HG03342 (cell line): ENCODE data around the gene SLC16A7.

Source experiments
- ATAC-seq: cut with Tn5 transposase; IDR thresholded peaks from one replicate; pipeline ENCODE4 v1.9.1; 2021; ENCODE audit warnings: mild to moderate bottlenecking, moderate library complexity; ENCODE audit not compliant: unreplicated experiment

The SLC16A7 gene

GRCh38 chr12:59828521-59828920 lies 232.7 kb downstream of the SLC16A7 start:
- ATAC-seq, result no peak

- ATAC-seq, result no peak
Observed at GRCh38 chr12:59833408-59833807, 237.6 kb downstream of the SLC16A7 start.

- peak; percentile 73 for ATAC-seq
Observed at GRCh38 chr12:59834659-59835474, 239.0 kb downstream of the SLC16A7 start.
